GM21423 (cell line): ENCODE data around the gene CFDP1.

ENCODE experiments used
- ATAC-seq: cut with Tn5 transposase; IDR thresholded peaks from one replicate; pipeline ENCODE4 v1.9.1; 2021; ENCODE audit warnings: mild to moderate bottlenecking, moderate library complexity; ENCODE audit not compliant: unreplicated experiment

CFDP1 gene

DNA sequence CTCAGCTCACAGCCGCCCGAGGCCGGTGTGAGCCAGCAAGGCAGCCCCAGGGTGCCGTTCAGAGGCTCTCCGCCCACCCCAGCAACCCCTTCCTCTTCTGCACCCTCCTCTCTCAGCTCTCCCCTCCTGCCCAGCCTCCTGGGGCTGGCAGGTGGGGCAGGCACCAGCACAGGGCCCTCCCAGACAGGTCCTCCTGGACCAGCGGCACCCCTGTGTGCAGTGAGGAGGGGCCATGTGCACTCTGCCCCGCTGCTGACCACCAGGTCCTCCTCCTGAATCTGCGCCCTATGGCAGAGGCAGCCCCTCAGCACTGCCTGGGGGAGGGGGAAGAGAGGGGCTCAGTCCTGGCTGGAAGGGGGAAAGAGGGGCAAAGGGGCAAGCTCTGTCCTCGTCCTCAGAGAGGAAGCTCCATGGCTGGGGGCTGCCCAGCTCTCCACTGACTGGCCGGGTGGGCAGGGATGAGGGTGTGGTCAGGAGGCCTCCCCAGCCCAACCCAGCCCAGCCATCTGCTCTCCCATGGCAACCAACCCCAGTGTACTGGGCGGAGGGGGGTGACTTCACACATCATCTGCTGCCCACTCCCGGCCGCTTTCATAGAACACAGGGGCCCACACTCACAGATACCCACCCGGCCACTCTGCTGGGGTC is 176.5 kb downstream of the CFDP1 start:
- no peak for ATAC-seq

DNA sequence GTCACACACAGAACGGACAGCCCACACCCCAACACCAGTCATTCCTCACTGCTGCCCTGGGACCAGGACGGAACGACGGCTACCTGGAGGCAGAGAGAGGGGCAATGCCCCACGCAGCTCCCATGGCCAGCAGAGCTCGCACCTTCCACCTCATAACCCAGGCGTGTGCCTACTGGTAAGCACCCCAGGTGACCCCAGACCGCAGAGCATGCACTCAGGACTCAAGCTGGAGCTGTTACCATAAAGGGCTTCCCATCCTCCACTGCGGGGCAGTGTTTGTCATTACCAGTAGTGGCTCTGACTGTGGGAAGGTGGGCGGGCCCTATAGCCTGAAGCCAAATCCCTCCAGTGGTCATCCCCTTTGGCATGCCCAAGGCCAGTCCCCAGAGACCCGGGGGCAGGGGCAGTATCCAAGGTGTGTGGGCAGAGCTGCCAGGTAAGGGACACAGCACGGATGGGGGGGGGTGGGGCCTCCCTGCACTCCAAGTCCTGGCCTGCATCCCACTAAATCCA is 177.2 kb downstream of the CFDP1 start:
- no peak for ATAC-seq

DNA sequence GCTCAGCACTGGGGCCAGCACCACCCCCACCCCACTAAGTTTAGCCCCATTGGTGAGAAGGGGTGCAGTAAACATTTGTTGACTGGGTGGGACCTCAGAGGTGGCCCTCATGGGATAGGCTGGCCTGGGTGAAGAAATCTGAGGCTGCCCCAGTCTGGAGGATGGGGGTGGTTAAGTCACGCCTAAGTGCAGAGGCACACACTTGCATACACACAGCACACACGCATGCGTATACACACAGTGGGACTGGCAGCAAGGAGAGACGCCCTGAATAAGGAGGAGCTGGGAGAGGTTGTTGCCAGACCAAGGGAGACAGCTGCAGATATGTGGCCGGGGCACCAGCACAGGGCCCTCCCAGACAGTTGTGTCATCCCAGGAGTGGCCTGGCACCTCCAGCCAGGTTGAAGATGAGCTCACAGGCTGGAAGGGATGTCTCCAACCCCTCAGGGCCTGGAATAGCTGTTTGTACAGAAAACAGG is 178.9 kb downstream of the CFDP1 start:
- no peak for ATAC-seq

DNA sequence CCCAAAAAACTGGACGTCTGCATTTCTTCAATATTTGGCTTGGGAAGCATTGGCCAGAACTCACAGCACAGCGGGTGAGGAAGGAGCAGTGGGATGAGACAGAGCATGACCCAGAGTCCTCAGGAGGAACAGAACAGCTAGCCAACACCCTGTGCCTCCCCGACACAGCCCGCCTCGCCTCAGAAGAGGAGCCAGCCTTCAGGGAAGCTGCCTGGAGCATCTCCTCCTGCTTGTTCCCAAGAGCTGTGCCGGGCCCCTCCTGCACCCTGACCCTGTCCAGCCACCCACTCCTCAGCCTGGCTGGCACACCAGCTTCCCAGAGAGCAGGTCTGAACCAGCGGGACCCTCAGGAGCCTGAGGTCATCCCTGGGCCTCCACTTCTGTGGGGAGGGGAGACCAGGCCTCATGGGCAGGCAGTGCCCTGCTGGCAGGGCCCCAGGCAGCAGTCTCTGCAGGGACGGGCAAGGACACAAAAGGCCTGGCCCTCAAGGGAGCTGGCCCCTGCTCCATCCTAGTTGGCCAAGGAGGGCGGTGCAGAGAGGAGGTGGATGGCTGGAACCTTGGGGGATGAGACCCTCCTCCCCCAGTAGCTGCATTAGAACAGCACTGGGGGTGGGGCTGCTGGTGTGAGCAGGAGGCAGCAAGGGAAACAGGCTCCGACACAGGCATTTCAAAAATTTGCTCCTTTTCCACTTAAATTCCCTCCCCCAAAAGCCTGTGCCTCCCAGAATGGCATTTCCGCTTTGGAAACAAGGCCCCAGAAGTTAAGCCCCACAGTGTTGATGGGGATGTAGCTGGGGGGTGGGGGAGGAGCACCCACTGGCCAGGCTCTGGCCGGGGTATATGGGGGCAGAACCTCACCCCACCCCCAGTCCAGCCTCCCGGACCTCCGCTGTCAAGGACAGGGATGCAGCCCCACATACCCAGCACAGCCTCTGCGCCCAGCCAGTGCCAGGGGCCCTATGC is 180.1 kb downstream of the CFDP1 start:
- no peak for ATAC-seq

DNA sequence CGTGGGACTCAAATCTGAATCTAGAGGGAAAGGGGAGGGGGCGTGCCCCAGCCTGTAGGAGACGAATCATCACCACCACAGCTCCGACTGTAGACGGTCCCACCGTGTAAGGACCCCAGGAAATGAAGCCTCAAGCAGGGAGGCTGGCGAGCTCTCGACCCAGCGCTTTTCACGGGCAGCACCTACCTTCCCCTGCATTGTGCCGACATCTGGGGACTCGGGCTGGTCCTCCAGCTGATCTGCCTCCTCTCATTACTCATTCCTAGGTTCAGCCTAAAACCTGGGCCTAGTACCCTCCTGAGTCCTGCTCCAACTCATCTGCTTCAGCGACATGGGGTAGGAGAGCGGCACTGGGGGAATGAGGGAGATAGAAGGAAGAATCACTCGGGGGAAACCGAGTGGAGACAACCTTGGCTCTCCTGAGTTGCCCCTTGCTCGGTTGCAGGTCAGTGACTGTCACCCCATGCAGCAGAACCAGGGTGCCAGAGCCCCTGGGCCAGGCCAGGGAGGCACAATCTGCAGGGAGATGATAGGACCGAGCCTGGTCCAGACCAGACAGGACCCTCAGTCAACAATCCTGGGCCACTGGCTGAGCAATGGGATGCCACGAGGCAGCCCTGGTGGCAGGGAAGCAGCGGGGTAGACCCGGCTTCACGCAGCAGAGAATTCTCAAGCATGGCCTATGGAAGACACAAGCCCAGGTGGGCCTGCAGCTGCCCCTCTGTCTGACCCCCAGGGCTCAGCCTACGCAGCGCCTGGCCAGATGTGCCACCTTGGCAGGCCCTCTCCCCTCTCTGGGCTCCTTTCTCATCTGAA is 181.0 kb downstream of the CFDP1 start:
- no peak for ATAC-seq

DNA sequence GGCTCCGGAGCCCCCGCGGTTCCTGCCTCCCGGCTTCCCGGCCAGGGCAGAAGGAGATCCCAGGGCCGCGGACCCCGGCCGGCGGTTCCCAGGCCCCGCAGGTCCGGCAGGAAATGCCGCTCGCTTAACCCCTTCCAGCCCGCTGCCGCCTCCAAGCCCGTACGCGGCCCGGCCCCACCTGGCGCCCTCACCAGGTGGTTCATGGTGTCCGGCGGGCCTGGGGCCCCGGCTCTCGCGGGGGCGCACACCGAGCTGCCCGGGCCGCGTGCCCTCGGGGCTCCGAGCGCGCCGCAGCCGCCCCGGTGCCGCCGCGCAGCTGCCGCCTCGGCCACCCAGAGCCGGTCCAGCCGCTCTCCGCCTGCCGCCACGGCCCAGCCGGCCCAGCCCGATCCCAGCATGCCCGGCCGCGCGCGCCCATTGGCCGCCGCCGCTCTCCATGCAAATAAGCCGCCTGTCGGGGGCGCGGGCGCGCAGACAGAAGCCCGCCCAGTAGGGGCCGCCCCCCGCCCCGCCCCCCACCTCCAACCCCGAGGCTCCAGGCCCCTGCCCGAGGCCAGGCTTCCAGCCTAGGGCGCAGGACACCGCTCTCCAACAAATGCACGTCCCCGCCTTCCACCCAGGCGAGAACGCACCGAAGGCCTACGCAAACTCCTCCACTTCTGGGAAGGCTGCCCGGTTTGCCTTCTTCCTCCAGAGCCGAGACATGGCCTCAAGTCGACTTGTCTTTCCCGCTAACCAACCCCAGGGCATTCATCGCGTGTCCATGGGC is 181.8 kb downstream of the CFDP1 start, which contains the start of gene BCAR1:
TSS of gene BCAR1 (minus strand) at position 345 of the 769 bp plus-strand sequence. CDS start at position 203, 142 bp downstream.
- peak; percentile 75 for ATAC-seq

DNA sequence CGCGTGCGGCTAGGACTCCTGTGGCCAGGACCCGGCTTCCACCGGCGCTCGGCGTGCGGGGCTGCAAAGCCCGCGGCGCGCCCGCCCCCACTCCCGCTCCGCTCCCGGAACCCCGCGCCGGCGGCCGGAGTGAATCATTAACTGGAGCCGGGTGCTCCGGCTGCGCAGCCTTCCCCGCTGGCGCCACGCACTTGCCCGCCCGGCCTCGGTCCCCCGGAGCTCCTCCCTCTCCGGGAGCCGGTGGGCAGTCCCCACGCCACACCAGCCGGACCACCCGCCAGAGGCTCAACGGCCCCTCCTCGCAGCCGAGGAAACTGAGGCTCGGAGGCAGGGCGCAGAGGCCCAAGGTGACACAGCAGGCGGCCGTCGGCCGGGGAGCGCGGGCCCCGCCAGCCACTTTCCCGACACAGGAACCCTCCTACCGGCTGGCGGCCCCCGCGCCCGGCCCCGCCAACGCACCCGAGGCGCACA is 182.5 kb downstream of the CFDP1 start:
- ATAC-seq = peak; percentile 40

DNA sequence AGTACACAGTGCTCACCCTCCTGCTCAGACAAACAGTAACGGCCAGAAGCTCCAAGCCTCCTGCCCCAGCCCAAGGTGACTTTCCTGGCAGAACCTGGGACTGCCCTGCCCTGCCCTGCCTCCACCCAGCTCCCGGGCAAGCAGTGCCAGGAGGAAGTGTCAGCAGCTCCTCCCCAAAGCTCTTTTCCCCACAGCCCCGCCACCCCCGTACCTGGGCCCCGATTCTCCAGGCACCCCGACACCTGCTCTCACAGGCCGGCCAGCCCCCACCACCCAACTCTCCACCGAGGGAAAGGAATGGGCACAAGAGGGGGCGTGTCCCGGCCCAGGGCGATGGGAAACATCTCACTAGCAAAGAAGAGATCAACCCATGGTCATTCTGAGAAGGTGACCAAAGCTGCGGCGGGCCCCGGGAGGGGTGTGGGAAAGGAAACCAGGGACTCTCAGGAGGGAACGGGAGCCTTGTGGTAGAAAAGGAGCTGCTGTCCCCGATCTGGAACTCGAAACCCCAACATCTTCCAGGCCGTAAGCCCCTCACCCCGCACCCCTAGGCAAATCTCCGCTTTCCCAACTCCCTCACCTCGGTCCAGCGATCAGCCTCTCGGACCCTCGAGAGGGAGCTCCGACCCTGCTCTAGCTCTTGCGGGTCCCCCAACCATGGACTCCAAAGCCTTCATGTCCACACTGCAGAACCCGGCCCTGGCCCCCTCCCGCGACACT is 183.1 kb downstream of the CFDP1 start:
- no peak for ATAC-seq

DNA sequence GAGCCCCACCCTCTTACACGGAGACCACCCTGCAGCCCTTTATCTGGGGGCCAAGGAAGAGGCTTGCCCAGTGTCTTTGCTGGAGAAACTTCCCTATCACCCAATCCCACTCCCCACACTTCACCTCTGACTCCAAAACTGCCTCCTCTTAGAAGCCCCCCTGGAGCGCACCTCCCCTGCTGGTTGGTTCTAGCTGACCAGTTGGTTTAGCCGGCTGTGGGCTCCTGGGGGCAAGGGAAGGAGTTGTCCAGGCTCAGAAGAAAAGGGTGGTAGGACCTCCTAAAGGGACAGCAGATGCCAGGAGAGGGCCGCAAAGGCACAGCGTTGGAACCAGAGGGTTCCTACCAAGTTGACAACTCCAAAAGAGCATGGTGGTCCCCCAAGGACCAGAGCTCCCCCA is 183.9 kb downstream of the CFDP1 start:
- no peak for ATAC-seq

DNA sequence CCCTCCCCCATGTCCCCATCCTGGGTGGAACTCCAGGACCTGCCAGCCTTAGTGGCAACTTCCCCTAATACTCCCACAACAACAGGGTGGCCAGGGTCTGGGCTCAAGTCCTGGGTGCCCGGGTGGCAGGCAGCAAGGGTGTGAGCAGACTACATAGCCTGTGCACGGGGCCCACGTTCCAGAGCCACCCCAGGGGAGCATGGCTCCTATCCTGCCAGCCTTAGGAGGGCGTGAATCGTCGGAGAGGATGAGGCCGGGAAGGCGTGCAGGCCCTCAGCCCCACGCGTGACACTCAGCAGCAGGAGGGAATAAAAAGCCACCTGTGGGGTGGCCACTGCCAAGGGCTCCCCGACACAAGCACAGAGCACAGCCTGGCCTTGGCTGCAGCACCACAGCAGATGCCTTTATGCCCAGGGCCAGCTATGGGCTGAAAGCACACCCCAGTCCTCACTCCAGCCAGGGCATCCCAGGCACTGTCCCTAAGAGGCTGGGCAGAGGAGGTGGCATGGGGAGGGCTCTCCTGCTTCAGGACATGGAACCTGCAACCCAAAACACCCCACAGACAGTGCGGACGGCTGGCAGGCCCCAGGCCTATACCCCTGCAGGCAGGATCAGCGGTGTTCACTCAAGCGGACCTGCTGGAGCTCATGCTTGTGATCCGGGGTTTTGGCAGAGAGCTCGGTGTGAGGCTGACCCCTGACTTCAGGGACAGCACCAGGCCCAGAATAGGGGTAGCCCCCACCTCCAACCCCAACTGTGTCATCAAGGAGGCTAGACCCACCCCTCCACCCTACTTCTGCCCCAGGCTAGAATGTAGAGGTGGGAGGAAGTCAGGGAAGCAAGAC is 184.5 kb downstream of the CFDP1 start:
- no peak for ATAC-seq

DNA sequence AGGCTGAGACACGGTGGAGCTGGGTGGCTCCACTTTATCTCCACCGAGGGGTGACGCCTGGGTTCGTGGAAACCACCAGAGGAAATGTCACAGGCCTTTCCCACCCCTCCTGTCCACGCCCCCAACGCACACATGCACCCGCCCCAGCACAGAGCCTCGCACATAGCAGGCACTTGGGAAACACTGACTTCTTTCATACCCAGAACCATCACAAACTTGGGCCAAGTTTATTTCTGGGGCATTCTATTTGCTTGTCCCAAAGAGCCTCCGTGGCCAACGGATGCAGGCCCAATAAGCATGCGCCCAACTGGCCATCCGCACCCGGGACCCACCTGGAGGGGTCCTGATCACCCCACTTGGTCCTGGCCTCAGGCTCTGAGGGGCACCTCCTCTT is 185.2 kb downstream of the CFDP1 start:
- ATAC-seq = no peak

DNA sequence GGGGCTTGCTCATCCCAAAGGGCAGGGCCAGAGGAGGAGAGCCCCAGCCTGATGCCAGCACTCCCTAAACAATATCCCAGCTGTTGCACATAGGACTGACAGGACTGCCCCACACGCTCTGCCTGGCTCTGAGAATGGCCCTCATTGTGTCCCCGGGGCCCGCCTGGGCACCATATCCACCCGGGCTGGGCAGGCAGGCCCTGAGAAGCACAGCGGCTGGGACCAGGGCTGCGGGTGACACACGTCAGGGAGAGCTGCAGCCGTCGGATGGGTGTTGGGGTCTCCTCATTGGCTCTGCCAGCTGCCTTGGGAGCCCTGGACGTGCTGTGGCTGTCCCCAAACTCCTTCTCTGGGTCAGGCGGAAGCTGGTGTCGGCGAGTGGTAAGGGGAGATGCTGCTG is 186.1 kb downstream of the CFDP1 start:
- ATAC-seq = no peak

DNA sequence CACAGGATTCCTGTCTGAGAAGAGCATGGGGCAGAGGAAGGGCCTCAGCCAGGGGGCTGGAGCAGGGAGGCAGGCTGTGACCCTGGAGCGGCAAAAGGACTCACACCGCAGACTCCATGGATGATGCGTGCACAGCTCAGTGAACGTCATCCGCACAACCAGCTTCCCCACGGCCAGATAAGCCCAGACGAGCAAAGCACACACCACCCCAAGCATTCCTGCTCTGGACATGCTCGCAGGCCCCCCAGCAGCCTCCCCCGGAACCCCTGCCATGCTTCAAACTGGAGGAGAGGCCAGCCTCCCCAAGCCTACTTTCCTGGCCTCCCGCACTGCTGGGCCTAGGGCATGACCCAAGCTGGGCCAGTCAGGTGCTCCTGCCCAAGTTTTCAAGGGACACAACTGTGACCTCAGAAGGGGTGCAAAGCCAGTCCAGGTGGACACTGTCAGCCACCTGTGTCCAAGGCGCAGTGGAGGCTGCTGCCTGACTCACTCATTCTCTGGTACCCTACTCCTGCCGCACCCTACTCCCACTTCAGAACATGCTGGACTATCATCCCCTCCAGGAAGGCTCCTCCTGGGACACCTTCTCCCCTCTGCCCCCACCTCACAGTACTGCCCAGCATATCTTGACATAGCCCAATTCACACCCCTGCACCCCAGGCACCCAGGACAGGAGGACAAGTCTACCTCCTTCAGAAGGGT is 186.6 kb downstream of the CFDP1 start:
- no peak for ATAC-seq

DNA sequence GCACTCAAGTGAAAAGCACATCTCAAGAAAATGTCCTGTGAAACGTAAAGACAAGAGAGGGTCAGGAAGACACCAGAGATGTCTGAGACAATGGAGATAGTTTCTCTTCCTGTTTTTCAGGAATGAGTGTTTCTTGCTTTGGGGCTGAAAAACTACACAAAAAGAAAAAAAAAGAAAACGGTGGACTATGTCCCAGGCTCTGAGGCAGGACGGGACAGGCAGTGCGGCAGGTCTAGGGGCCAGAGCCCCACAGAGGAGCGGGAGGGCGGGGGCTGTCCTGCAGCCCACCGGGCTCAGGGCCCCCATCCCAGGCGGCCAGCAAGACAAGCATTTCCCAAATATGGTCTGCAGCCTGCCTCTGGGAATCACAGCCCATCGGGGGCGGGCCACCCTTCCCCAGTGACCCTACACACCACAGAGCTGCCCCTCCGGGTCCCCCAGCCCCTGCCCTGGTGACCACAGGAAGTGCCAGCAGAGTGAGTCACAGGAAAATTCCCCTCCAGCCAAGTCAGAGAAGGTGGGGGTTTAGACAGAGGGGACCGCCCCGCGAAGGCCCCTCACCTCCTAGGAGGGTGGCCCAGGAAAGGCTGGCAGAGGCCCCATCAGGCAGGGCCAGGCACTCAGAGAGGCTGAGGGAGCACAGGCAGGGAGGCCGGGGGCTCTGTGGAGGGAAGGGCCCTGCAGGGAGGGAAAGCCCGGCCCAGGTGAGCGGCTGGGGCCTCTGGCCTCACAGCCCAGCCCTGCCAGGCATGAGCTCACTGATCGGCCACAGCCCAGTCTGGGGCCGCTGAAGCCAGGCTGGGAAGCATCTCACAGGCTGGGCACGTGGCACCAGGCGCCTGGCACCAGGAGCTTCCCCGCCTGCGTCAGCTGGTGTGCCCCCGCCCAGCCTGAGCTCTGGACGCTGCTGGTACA is 188.2 kb downstream of the CFDP1 start:
- peak; percentile 36 for ATAC-seq

DNA sequence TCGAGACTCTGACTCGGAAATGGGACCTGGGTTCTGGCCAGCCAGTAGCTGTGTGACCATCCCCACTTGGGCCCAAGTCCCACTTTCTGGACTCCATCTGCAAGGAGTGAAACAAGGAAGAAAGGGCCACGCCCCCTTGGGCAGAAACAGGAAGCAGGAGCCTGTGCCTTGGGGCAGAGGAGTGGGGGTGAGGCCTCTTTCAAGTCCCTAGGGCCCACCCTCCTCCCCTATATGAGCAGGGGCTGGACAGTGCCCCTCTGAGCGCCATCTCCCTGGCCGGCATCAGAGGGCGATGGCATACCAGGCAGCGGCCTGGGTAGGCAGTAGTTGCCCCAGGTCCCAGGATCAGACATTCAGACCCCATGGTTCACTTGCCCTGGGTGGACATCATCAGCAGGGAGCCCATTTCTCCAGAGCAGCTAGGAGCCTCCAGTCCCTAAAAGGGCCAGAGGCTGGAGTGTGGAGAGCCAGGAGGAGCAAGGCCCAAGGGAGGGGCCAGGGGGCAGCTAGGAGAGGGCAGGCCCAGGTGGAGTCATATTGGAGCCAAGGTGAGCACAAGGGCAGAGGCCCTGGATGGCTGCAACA is 189.0 kb downstream of the CFDP1 start:
- ATAC-seq = no peak
